NCI-H1417 treated with DMSO at 0.1 percent for 48 hours (cell line): ENCODE measurements around the gene EFHD2.
"Not testable (repeated sequence)": the region's sequence is repeated elsewhere in the genome, so short reads cannot be mapped to it uniquely, and the experiment has no call there.

ENCODE experiments used
- DNase-seq: peaks from one replicate; lab custom pipeline; 2025; lab: John Stamatoyannopoulos, UW

Gene EFHD2

GRCh38 chr1:15388201-15388880 lies 21.3 kb upstream of the EFHD2 start:
- DNase-seq = no peak

GRCh38 chr1:15389828-15390227 lies 19.9 kb upstream of the EFHD2 start:
- not testable (repeated sequence) for DNase-seq

- DNase-seq = no peak
These were observed 19.0 kb upstream of the EFHD2 start for GRCh38 chr1:15390667-15391066.

- DNase-seq = no peak
These were observed 18.3 kb upstream of the EFHD2 start for GRCh38 chr1:15391366-15391765.

- no peak for DNase-seq
These were observed 16.0 kb upstream of the EFHD2 start for GRCh38 chr1:15393475-15394257.

- DNase-seq = no peak
These were observed 15.4 kb upstream of the EFHD2 start for GRCh38 chr1:15394258-15394690.

- no peak for DNase-seq
These were observed 12.5 kb upstream of the EFHD2 start for GRCh38 chr1:15397236-15397635.

GRCh38 chr1:15399710-15400109 lies 10.0 kb upstream of the EFHD2 start:
- DNase-seq = no peak

GRCh38 chr1:15400627-15401026 lies 9.1 kb upstream of the EFHD2 start:
- DNase-seq = no peak

- DNase-seq = no peak
These were observed 8.2 kb upstream of the EFHD2 start for GRCh38 chr1:15401391-15402055.

- DNase-seq = no peak
These were observed 6.8 kb upstream of the EFHD2 start for GRCh38 chr1:15402809-15403450.

GRCh38 chr1:15403962-15404580 lies 5.6 kb upstream of the EFHD2 start:
- no peak for DNase-seq

- no peak for DNase-seq
These were observed 4.4 kb upstream of the EFHD2 start for GRCh38 chr1:15405106-15405850.

- DNase-seq = no peak
These were observed 2.8 kb upstream of the EFHD2 start for GRCh38 chr1:15406614-15407559.

GRCh38 chr1:15407580-15407979 lies 2.1 kb upstream of the EFHD2 start:
- no peak for DNase-seq

GRCh38 chr1:15408890-15409387 lies 749 bp upstream of the EFHD2 start:
- DNase-seq = no peak

- DNase-seq = no peak
These were observed 665 bp downstream of the EFHD2 start for GRCh38 chr1:15410223-15410883.

GRCh38 chr1:15410884-15411245 lies 1.2 kb downstream of the EFHD2 start:
- DNase-seq = no peak

- DNase-seq = no peak
These were observed 2.0 kb downstream of the EFHD2 start for GRCh38 chr1:15411593-15412137.
